GM21526 (cell line): ENCODE data around the gene NME7.
"Not testable (repeated sequence)": the region's sequence is repeated elsewhere in the genome, so short reads cannot be mapped to it uniquely, and the experiment has no call there.

Experiments used
- ATAC-seq: cut with Tn5 transposase; IDR thresholded peaks from one replicate; pipeline ENCODE4 v1.9.1; 2021; ENCODE audit warnings: moderate library complexity; ENCODE audit not compliant: unreplicated experiment, low FRiP score

NME7 gene

GRCh38 chr1:169240449-169241232 is 127.0 kb downstream of the NME7 start:
- no peak for ATAC-seq

GRCh38 chr1:169236880-169237279 is 130.7 kb downstream of the NME7 start:
- ATAC-seq, result no peak

- no peak for ATAC-seq
Measured at GRCh38 chr1:169236143-169236542, 131.5 kb downstream of the NME7 start.

- ATAC-seq, result no peak
Measured at GRCh38 chr1:169235568-169235967, 132.0 kb downstream of the NME7 start.

GRCh38 chr1:169234780-169235179 is 132.8 kb downstream of the NME7 start:
- ATAC-seq, result no peak

GRCh38 chr1:169217636-169218035 is 150.0 kb downstream of the NME7 start:
- ATAC-seq, result no peak

- no peak for ATAC-seq
Measured at GRCh38 chr1:169214598-169214997, 153.0 kb downstream of the NME7 start.

GRCh38 chr1:169212088-169212487 is 155.5 kb downstream of the NME7 start:
- no peak for ATAC-seq

GRCh38 chr1:169207797-169208520 is 159.6 kb downstream of the NME7 start:
- ATAC-seq, result no peak

- no peak for ATAC-seq
Measured at GRCh38 chr1:169204157-169204556, 163.4 kb downstream of the NME7 start.

- no peak for ATAC-seq
Measured at GRCh38 chr1:169202791-169203665, 164.6 kb downstream of the NME7 start.

- no peak for ATAC-seq
Measured at GRCh38 chr1:169201084-169201619, 166.4 kb downstream of the NME7 start.

- ATAC-seq, result no peak
Measured at GRCh38 chr1:169200319-169200718, 167.3 kb downstream of the NME7 start.

GRCh38 chr1:169196581-169196980 is 171.0 kb downstream of the NME7 start:
- no peak for ATAC-seq

GRCh38 chr1:169196161-169196560 is 171.4 kb downstream of the NME7 start:
- ATAC-seq, result no peak

- no peak for ATAC-seq
Measured at GRCh38 chr1:169193191-169193850, 174.3 kb downstream of the NME7 start.

GRCh38 chr1:169186106-169186505 is 181.5 kb downstream of the NME7 start:
- no peak for ATAC-seq

- no peak for ATAC-seq
Measured at GRCh38 chr1:169184812-169185211, 182.8 kb downstream of the NME7 start.

GRCh38 chr1:169180174-169180573 is 187.4 kb downstream of the NME7 start:
- ATAC-seq, result no peak

GRCh38 chr1:169179431-169179830 is 188.2 kb downstream of the NME7 start:
- not testable (repeated sequence) for ATAC-seq
